GM23248 (cell line): ENCODE measurements around the gene FATE1. TPM values are rescaled to one million over a fixed set of nuclear protein-coding genes. Genes with fewer than 3 reads are reported as not detected.

Experiments
- DNase-seq: peaks from one replicate; pipeline ENCODE4 v3.0.0-alpha.2; 2015
- H2AFZ ChIP-seq: fragments of 200-600 bp; sonication (generic); 2 replicates; pipeline ENCODE4 v1.6.1; 2016; ENCODE audit warnings: antibody characterized with exemption
- H3F3A ChIP-seq: fragments of 200-600 bp; sonication (generic); 2 replicates; pipeline ENCODE4 v1.6.1; 2016; ENCODE audit warnings: mild to moderate bottlenecking, antibody characterized with exemption, mixed run types; ENCODE audit not compliant: insufficient read depth
- H3K27ac ChIP-seq: fragments of 200-600 bp; sonication (generic); 2 replicates; pipeline ENCODE4 v1.5.1; 2016; ENCODE audit warnings: mild to moderate bottlenecking
- H3K27me3 ChIP-seq: fragments of 200-600 bp; sonication (generic); replicated peaks from 2 replicates; pipeline ENCODE4 v1.6.1; 2016; ENCODE audit warnings: mild to moderate bottlenecking; ENCODE audit not compliant: insufficient read depth
- H3K36me3 ChIP-seq: fragments of 200-600 bp; sonication (generic); 2 replicates; pipeline ENCODE4 v1.6.1; 2016; ENCODE audit warnings: low read depth, mild to moderate bottlenecking
- H3K4me1 ChIP-seq: fragments of 200-600 bp; sonication (generic); 2 replicates; pipeline ENCODE4 v1.6.1; 2016; ENCODE audit warnings: mild to moderate bottlenecking; ENCODE audit not compliant: insufficient read depth
- H3K4me2 ChIP-seq: fragments of 200-600 bp; sonication (generic); one replicate; pipeline ENCODE4 v1.6.1; 2016; ENCODE audit warnings: mild to moderate bottlenecking; ENCODE audit not compliant: unreplicated experiment
- H3K4me3 ChIP-seq: fragments of 200-600 bp; sonication (generic); 2 replicates; pipeline ENCODE4 v1.5.1; 2016; ENCODE audit warnings: mild to moderate bottlenecking
- H3K79me2 ChIP-seq: fragments of 200-600 bp; sonication (generic); 2 replicates; pipeline ENCODE4 v1.6.1; 2016; ENCODE audit warnings: mild to moderate bottlenecking; ENCODE audit not compliant: insufficient read depth
- H3K9ac ChIP-seq: fragments of 200-600 bp; sonication (generic); 2 replicates; pipeline ENCODE4 v1.6.1; 2016; ENCODE audit warnings: mild to moderate bottlenecking
- H3K9me2 ChIP-seq: fragments of 200-600 bp; sonication (generic); 2 replicates; pipeline ENCODE4 v1.6.1; 2016; ENCODE audit warnings: mixed run types, mild to moderate bottlenecking, moderate library complexity; ENCODE audit not compliant: insufficient read depth
- H3K9me3 ChIP-seq: fragments of 200-600 bp; sonication (generic); one replicate; pipeline ENCODE4 v1.6.1; 2017; ENCODE audit warnings: low read depth
- H4K20me1 ChIP-seq: fragments of 200-600 bp; sonication (generic); 2 replicates; pipeline ENCODE4 v1.6.0; 2016; ENCODE audit not compliant: insufficient read depth
- EZH2 ChIP-seq: fragments of 200-600 bp; sonication (generic); IDR thresholded peaks from 2 replicates; pipeline ENCODE4 v1.6.1; 2018; ENCODE audit warnings: antibody characterized with exemption, mild to moderate bottlenecking; ENCODE audit not compliant: insufficient read depth, poor library complexity, severe bottlenecking
- EZH2phosphoT487 ChIP-seq: fragments of 200-600 bp; sonication (generic); IDR thresholded peaks from 2 replicates; pipeline ENCODE4 v1.6.1; 2018; ENCODE audit warnings: antibody characterized with exemption, moderate library complexity, mild to moderate bottlenecking, low read depth; ENCODE audit not compliant: insufficient read depth
- WGBS, 2 experiments: methylation state at CpG; one replicate each; pipeline ENCODE4 v1.1.6; 2015 to 2017; ENCODE audit warnings: low lambda C conversion rate in 2 of 2, low coverage in 1 of 2; ENCODE audit errors: missing lambda C conversion rate in 2 of 2; 5-methylcytosine and 5-hydroxymethylcytosine counted together
- in situ Hi-C: fragments of 300-500 bp; cut with MboI; formaldehyde crosslinking; loops from 2 replicates; pipeline ENCODE4 v1.15.0; 2020
- polyA plus RNA-seq: library from polyadenylated mRNA; unstranded; fragments of >200 nt; fragmentation: Nextera tagmentation; extraction: Ambion mirVana; gene quantifications from 2 replicates; pipeline ENCODE4 v1.2.1, GENCODE V29; 2016
- total RNA-seq: library from RNA; depleted of rRNA; stranded (reverse); fragments of >200 nt; shearing (Covaris generic); gene quantifications from 2 replicates; pipeline ENCODE4 v1.2.3, GENCODE V29; 2014

The FATE1 gene
- total and polyA plus RNA-seq, 2 experiments from 2014 or later = not detected

DNA sequence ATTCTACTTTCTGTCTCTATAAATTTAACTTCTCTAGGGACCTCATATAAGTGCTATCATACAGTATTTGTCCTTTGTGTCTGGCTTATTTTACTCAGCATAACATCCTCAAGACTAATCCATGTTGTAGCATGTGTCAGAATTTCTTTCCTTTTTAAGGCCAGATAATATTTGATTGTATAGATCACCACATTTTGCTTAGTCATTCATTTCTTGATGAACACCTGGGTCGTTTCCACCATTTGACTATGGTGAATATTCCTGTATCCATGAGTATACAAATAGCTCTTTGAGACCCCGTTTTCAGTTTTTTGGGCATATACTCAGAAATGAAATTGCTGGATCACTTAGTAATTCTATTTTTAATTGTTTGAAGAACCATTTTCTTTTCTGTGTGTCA, 30.7 kb downstream of the FATE1 start:
- TF ChIP-seq EZH2phosphoT487 = no peak
- no peak for TF ChIP-seq EZH2
- no peaks in the 10 kb centered on the region for H3K9me3 ChIP-seq
- H3K79me2 ChIP-seq = no peaks in the 10 kb centered on the region
- no peaks in the 10 kb centered on the region for H3K4me1 ChIP-seq
- no peaks in the 10 kb centered on the region for H3K9me2 ChIP-seq
- H3F3A ChIP-seq = no peaks in the 10 kb centered on the region
- H4K20me1 ChIP-seq = no peaks in the 10 kb centered on the region
- WGBS, 2 experiments = 42 to 53% methylated on average over 2 of the region's 2 CpGs
- no peak overlapping the region for H3K4me2 ChIP-seq
- H3K4me3 ChIP-seq = no peak overlapping the region
- H3K36me3 ChIP-seq = no peaks in the 10 kb centered on the region
- no peak for DNase-seq
- in situ Hi-C loops = no loop called here
- H3K9ac ChIP-seq = no peak overlapping the region
- H2AFZ ChIP-seq = no peak overlapping the region
- H3K27ac ChIP-seq = no peak overlapping the region
- H3K27me3 ChIP-seq = no peaks in the 10 kb centered on the region

DNA sequence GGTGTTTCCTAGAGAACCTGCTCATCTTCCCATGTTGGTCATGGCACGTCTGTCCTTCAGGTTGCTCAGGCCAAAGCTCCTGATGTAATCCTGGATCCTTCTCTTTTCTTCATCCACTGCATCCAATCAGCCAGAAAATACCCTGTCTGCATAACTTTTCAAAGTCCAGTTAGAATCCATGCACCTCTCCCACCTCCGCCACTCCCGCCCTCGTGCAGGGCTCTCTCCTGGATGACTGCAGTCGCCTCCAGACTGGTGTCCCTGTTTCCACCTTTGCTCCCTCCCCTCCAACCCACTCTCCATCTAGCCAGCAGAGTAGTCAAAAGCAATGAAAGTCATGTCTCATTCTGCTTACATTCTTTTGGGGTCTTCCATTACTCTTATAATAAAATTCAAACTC, 34.7 kb downstream of the FATE1 start:
- Histone ChIP-seq H4K20me1 (no peaks in the 10 kb centered on the region), H2AFZ (no peak overlapping the region), H3K4me2 (no peak overlapping the region), H3K9ac (no peak overlapping the region), H3K9me3 (no peaks in the 10 kb centered on the region), H3K27ac (no peak overlapping the region), H3K36me3 (no peaks in the 10 kb centered on the region), H3F3A (no peaks in the 10 kb centered on the region), H3K27me3 (no peaks in the 10 kb centered on the region), H3K79me2 (no peaks in the 10 kb centered on the region), H3K9me2 (no peaks in the 10 kb centered on the region), H3K4me1 (peaks cover 12% of the 10 kb centered on the region), H3K4me3 (no peak overlapping the region)
- no peak for TF ChIP-seq EZH2phosphoT487
- TF ChIP-seq EZH2 = no peak
- in situ Hi-C loops = loop anchor here (25.0 kb wide), 2 partner anchors 887 to 1062 kb away; partner anchors contain the start of gene GABRQ
- no peak for DNase-seq
- 76 to 97% methylated on average over 4 to 5 of the region's 5 CpGs for WGBS, 2 experiments

DNA sequence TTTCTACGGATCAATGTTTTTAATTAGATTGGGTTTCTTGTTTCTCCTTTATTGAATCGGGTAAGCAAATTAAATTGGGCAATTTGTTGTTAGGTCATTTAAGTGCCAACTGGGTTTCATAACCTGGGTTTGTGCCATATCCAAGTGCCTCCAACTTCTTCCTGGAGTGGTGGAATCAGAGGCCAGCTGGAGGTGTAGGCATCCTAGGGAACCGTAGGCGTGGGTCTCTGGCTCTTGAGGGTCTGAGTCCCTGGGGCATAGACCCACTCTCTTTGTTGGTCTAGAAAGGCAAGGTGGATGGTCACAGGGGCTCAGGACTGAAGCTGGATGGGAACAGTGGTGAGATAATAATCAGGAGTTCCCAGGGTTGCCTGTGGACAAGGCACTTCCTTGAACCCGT, 37.0 kb downstream of the FATE1 start:
- no peaks in the 10 kb centered on the region for H3K36me3 ChIP-seq
- 1 to 2% methylated on average over 5 of the region's 5 CpGs for WGBS, 2 experiments
- no peaks in the 10 kb centered on the region for H3K9me2 ChIP-seq
- in situ Hi-C loops = loop anchor here (25.0 kb wide), 2 partner anchors 884 to 1059 kb away; partner anchors contain the start of gene GABRQ
- H3F3A ChIP-seq = no peaks in the 10 kb centered on the region
- H3K79me2 ChIP-seq = no peaks in the 10 kb centered on the region
- no peaks in the 10 kb centered on the region for H4K20me1 ChIP-seq
- H3K4me2 ChIP-seq = no peak overlapping the region
- DNase-seq = no peak
- H2AFZ ChIP-seq = no peak overlapping the region
- TF ChIP-seq EZH2phosphoT487 (no peak), EZH2 (no peak)
- H3K27ac ChIP-seq = no peak overlapping the region
- H3K4me3 ChIP-seq = no peak overlapping the region
- H3K9me3 ChIP-seq = no peaks in the 10 kb centered on the region
- no peaks in the 10 kb centered on the region for H3K27me3 ChIP-seq
- no peak overlapping the region for H3K9ac ChIP-seq
- H3K4me1 ChIP-seq = peaks cover 12% of the 10 kb centered on the region

DNA sequence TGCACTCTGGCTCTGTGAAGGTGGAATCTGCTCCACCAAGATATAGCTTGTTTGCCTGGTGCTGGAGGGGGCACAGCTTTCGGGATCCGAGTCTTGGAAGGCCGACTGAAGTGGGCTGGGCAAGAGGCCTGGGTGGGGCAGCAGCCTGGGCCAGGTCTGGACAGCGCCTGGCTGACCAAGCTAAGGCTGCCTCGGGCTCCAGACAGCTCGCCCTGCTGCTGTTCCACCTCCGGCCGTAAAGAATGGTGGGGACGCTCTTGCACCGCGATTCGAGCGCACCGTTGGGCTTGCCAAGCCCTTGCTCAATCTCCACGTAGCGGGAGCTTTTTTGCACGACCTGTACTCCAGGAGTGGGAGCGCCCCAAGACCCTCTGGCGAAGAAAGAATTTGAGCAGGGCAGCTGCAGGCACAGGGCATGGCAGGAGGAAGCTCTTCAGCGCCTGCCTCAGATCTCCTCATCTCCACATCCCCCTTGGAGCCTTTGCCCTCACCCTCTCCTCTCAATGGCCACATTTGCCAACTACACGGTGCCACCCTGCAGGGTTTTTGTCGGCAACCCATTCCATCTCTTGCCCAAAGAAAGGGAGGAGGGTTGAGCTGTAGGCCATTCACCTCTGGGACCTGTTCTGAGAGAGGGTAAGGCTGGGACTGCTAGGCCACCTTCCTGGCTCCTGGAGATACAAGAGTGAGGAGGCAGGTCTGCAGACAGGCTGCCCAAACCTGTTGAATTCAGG, 37.6 kb downstream of the FATE1 start:
- in situ Hi-C loops = loop anchor here (25.0 kb wide), 2 partner anchors 884 to 1059 kb away; partner anchors contain the start of gene GABRQ
- H3K4me1 ChIP-seq = peaks cover 12% of the 10 kb centered on the region
- no peaks in the 10 kb centered on the region for H3K9me3 ChIP-seq
- H2AFZ ChIP-seq = no peak overlapping the region
- H3K27me3 ChIP-seq = no peaks in the 10 kb centered on the region
- WGBS, 2 experiments = 8 to 9% methylated on average over 13 to 14 of the region's 22 CpGs
- H3K79me2 ChIP-seq = no peaks in the 10 kb centered on the region
- H3F3A ChIP-seq = no peaks in the 10 kb centered on the region
- DNase-seq = peak; percentile 84
- H4K20me1 ChIP-seq = no peaks in the 10 kb centered on the region
- H3K27ac ChIP-seq = peak overlapping the region; percentile 33; the same call in 1 of the 2 replicates
- H3K9me2 ChIP-seq = no peaks in the 10 kb centered on the region
- no peak for TF ChIP-seq EZH2phosphoT487
- TF ChIP-seq EZH2 = no peak
- H3K4me2 ChIP-seq = no peak overlapping the region
- H3K9ac ChIP-seq = no peak overlapping the region
- H3K36me3 ChIP-seq = no peaks in the 10 kb centered on the region
- H3K4me3 ChIP-seq = no peak overlapping the region
